HCT116 (cell line): ENCODE data around the gene RPS27A. TPM values are rescaled to one million over a fixed set of nuclear protein-coding genes. Genes with fewer than 3 reads are reported as not detected.

Experiments used
- ATAC-seq: fragments of 200-7000 bp; cut with Tn5 transposase; 2 replicates; pipeline ENCODE4 v1.9.1; 2020; ENCODE audit warnings: mild to moderate bottlenecking, moderate library complexity
- BruUV-seq: library from RNA; stranded (reverse); fragments of 400-500 nt; replicated peaks from 2 replicates; lab custom pipeline; 2021; lab: Mats Ljungman, UMichigan
- CTCF ChIA-PET: fragments of 300-600 bp; sonication (Branson Sonifier 250); formaldehyde crosslinking; loops from one replicate; lab custom pipeline; 2021; ENCODE audit warnings: antibody characterized with exemption; lab: Charles Lee
- POLR2A ChIA-PET: fragments of 300-600, 350-600 bp; sonication (Branson Sonifier 250); formaldehyde crosslinking; loops from one replicate; lab custom pipeline; 2021; ENCODE audit warnings: antibody characterized with exemption; lab: Charles Lee
- RAD21 ChIA-PET, 2 experiments: fragments of 300-600 bp; sonication (Branson Sonifier 250); formaldehyde crosslinking; loops; one replicate each; lab custom pipeline; 2023; ENCODE audit warnings: low total read pairs in 2 of 2; ENCODE audit not compliant: uncharacterized antibody in 2 of 2, unreplicated experiment in 2 of 2, low non-redundant PET in 1 of 2; lab: Charles Lee
- DNase-seq: peaks from one replicate; pipeline ENCODE4 v3.0.0-alpha.2; 2010; ENCODE audit warnings: low read depth, low spot score
- H2AFZ ChIP-seq: fragments of 200-600 bp; shearing (Covaris generic), sonication (generic); 2 replicates; pipeline ENCODE4 v1.6.1; 2017; ENCODE audit warnings: low read depth, mixed run types, mixed read lengths, antibody characterized with exemption, low read length; ENCODE audit not compliant: poor library complexity, severe bottlenecking
- H3K27ac ChIP-seq: 2 replicates; pipeline ENCODE4 v1.5.1; 2012; ENCODE audit warnings: low read depth, low read length
- H3K27me3 ChIP-seq: fragments of 200-600 bp; sonication (generic); 2 replicates; pipeline ENCODE4 v1.6.1; 2016; ENCODE audit warnings: mixed run types, low read length, mixed read lengths; ENCODE audit not compliant: insufficient read depth
- H3K36me3 ChIP-seq, 2 experiments: fragments of 200-500 bp in 1 of 2; fragments of 200-600 bp in 1 of 2; sonication (Bioruptor generic) in 1 of 2; sonication (generic) in 1 of 2; 2 replicates each; pipeline versions ENCODE4 v1.5.1 to v1.6.1; 2014 to 2016; ENCODE audit warnings: low read length in 2 of 2, inconsistent platforms in 1 of 2, mixed read lengths in 1 of 2, mixed run types in 1 of 2; ENCODE audit not compliant: insufficient read depth in 2 of 2, control insufficient read depth in 1 of 2
- H3K4me1 ChIP-seq, 2 experiments: fragments of 200-600 bp in 1 of 2; sonication (generic) in 1 of 2; 2 replicates each; pipeline versions ENCODE4 v1.5.1 to v1.6.1; 2012 to 2017; ENCODE audit warnings: low read length in 2 of 2, inconsistent platforms in 1 of 2, mild to moderate bottlenecking in 1 of 2, mixed read lengths in 1 of 2, mixed run types in 1 of 2, moderate library complexity in 1 of 2; ENCODE audit not compliant: insufficient read depth in 2 of 2, control insufficient read depth in 1 of 2
- H3K4me2 ChIP-seq: fragments of 200-600 bp; sonication (generic); 2 replicates; pipeline ENCODE4 v1.6.1; 2017; ENCODE audit warnings: mixed run types, low read length, mixed read lengths
- H3K4me3 ChIP-seq, 2 experiments: fragments of 200-600 bp in 1 of 2; sonication (generic) in 1 of 2; replicated peaks in 1 of 2; 2 replicates each; pipeline ENCODE4 v1.5.1; 2011 to 2016; ENCODE audit warnings: low read length in 2 of 2, control low read depth in 1 of 2, low read depth in 1 of 2, mild to moderate bottlenecking in 1 of 2, mixed read lengths in 1 of 2, mixed run types in 1 of 2
- H3K79me2 ChIP-seq: fragments of 200-600 bp; sonication (generic); 2 replicates; pipeline ENCODE4 v1.6.1; 2017; ENCODE audit warnings: mild to moderate bottlenecking, mixed run types, low read length, moderate library complexity, mixed read lengths; ENCODE audit not compliant: insufficient read depth
- H3K9ac ChIP-seq: fragments of 200-600 bp; sonication (generic); 2 replicates; pipeline ENCODE4 v1.6.1; 2016; ENCODE audit warnings: low read length, mixed read lengths
- H3K9me2 ChIP-seq: fragments of 200-600 bp; sonication (generic), shearing (Covaris generic); 2 replicates; pipeline ENCODE4 v1.6.1; 2017; ENCODE audit warnings: mixed run types, mild to moderate bottlenecking, moderate library complexity; ENCODE audit not compliant: insufficient read depth
- H3K9me3 ChIP-seq, 2 experiments: fragments of 200-500 bp in 1 of 2; fragments of 200-600 bp in 1 of 2; sonication (Bioruptor generic) in 1 of 2; sonication (generic) in 1 of 2; 2 replicates each; pipeline ENCODE4 v1.6.1; 2014 to 2017; ENCODE audit warnings: low read length in 2 of 2, mixed read lengths in 2 of 2, inconsistent platforms in 1 of 2, low read depth in 1 of 2, mild to moderate bottlenecking in 1 of 2, mixed run types in 1 of 2, moderate library complexity in 1 of 2; ENCODE audit not compliant: control insufficient read depth in 1 of 2, insufficient read depth in 1 of 2
- H4K20me1 ChIP-seq: fragments of 200-600 bp; sonication (generic), shearing (Covaris generic); 2 replicates; pipeline ENCODE4 v1.6.1; 2017; ENCODE audit warnings: mixed run types, mild to moderate bottlenecking, moderate library complexity; ENCODE audit not compliant: insufficient read depth
- CBX3 ChIP-seq: IDR thresholded peaks from 2 replicates; pipeline ENCODE4 v1.6.1; 2012; ENCODE audit warnings: low read depth
- CEBPB ChIP-seq: IDR thresholded peaks from 2 replicates; pipeline ENCODE4 v1.6.1; 2012; ENCODE audit warnings: low read depth
- EGR1 ChIP-seq: IDR thresholded peaks from 2 replicates; pipeline ENCODE4 v1.6.1; 2012; ENCODE audit warnings: low read depth
- FOSL1 ChIP-seq: IDR thresholded peaks from 2 replicates; pipeline ENCODE4 v1.6.1; 2012; ENCODE audit warnings: low read depth
- SIN3A ChIP-seq: IDR thresholded peaks from 2 replicates; pipeline ENCODE4 v1.6.1; 2012; ENCODE audit warnings: low read depth
- intact Hi-C: fragments of 100-400 bp; cut with micrococcal nuclease; formaldehyde crosslinking; loops from 2 replicates; pipeline ENCODE4 v1.10.0; 2022
- total RNA-seq: library from RNA; stranded (reverse); gene quantifications from one replicate; pipeline ENCODE4 v1.2.1, GENCODE V29; 2021; ENCODE audit not compliant: unreplicated experiment
- TF ChIP-seq, protein P1 (sequence below): IDR thresholded peaks from 2 replicates; pipeline ENCODE4 v1.6.1; 2012
- TF ChIP-seq, protein P2 (sequence below): IDR thresholded peaks from 2 replicates; pipeline ENCODE4 v1.6.1; 2012; ENCODE audit warnings: low read depth
- TF ChIP-seq, protein P3 (sequence below): IDR thresholded peaks from 2 replicates; pipeline ENCODE4 v1.6.1; 2012

Gene RPS27A
- total RNA-seq, 1 experiment from 2014 or later = 1,291 TPM

DNA sequence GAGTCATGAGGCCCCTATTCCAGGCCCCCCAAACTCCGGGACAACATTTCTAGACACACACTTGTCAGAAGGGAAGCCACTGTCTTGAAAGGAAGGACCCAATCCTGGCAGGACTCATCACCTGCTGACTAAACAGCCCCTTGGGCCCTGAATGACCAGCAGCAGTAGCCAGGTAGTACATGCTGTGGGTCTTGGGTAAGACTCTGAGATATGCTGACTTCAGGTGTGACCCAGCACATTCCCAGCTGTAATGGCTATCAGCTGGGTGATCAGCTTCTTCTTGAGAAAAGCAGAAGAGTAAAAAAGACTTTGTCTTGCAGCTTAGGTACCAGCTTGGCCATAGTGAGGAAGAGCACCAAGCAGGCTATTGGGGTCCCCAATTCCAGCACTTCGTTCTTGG lies 36.0 kb upstream of the RPS27A start:
- RAD21 ChIA-PET = no interaction called here
- no peaks in the 10 kb centered on the region for H3K9me2 ChIP-seq
- no peaks in the 10 kb centered on the region for H3K9me3 ChIP-seq
- H3K27me3 ChIP-seq = no peaks in the 10 kb centered on the region
- H3K79me2 ChIP-seq = no peaks in the 10 kb centered on the region
- no peaks in the 10 kb centered on the region for H4K20me1 ChIP-seq
- no peak overlapping the region for H2AFZ ChIP-seq
- H3K36me3 ChIP-seq = no peaks in the 10 kb centered on the region
- BruUV-seq = no TSS peak
- DNase-seq (no peak), ATAC-seq (no peak)
- H3K4me1 ChIP-seq = no peaks in the 10 kb centered on the region
- intact Hi-C loops = no loop called here
- H3K4me3 ChIP-seq = no peak overlapping the region
- H3K27ac ChIP-seq = no peak overlapping the region
- CTCF ChIA-PET = no interaction called here
- H3K9ac ChIP-seq = no peak overlapping the region
- TF ChIP-seq CBX3 (no peak), CEBPB (no peak), EGR1 (no peak), SIN3A (no peak), FOSL1 (no peak)
- TF ChIP-seq, protein P1, sequence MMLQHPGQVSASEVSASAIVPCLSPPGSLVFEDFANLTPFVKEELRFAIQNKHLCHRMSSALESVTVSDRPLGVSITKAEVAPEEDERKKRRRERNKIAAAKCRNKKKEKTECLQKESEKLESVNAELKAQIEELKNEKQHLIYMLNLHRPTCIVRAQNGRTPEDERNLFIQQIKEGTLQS = no peak
- POLR2A ChIA-PET = no interaction called here
- H3K4me2 ChIP-seq = no peak overlapping the region

DNA sequence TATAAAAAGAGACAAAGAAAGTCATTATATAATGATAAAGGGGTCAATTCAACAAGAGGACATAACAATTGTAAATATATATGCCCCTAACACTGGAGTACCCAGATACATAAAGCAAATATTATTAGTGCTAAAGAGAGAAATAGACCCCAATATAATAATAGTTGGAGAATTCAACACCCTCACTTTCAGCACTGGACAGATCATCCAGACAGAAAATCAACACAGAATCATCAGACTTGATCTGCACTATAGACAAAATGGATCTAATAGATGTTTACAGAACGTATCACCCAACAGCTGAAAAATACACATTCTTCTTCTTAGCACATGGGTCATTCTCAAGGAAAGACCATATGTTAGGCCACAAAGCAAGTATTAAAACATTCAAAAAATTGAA lies 32.1 kb upstream of the RPS27A start:
- H3K4me1 ChIP-seq = no peaks in the 10 kb centered on the region
- H3K4me2 ChIP-seq = no peak overlapping the region
- H3K79me2 ChIP-seq = no peaks in the 10 kb centered on the region
- no peaks in the 10 kb centered on the region for H3K9me3 ChIP-seq
- no peaks in the 10 kb centered on the region for H3K36me3 ChIP-seq
- no peak overlapping the region for H2AFZ ChIP-seq
- TF ChIP-seq CBX3 = no peak
- TF ChIP-seq FOSL1 = no peak
- TF ChIP-seq, protein P2, sequence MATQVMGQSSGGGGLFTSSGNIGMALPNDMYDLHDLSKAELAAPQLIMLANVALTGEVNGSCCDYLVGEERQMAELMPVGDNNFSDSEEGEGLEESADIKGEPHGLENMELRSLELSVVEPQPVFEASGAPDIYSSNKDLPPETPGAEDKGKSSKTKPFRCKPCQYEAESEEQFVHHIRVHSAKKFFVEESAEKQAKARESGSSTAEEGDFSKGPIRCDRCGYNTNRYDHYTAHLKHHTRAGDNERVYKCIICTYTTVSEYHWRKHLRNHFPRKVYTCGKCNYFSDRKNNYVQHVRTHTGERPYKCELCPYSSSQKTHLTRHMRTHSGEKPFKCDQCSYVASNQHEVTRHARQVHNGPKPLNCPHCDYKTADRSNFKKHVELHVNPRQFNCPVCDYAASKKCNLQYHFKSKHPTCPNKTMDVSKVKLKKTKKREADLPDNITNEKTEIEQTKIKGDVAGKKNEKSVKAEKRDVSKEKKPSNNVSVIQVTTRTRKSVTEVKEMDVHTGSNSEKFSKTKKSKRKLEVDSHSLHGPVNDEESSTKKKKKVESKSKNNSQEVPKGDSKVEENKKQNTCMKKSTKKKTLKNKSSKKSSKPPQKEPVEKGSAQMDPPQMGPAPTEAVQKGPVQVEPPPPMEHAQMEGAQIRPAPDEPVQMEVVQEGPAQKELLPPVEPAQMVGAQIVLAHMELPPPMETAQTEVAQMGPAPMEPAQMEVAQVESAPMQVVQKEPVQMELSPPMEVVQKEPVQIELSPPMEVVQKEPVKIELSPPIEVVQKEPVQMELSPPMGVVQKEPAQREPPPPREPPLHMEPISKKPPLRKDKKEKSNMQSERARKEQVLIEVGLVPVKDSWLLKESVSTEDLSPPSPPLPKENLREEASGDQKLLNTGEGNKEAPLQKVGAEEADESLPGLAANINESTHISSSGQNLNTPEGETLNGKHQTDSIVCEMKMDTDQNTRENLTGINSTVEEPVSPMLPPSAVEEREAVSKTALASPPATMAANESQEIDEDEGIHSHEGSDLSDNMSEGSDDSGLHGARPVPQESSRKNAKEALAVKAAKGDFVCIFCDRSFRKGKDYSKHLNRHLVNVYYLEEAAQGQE = peak; percentile 14; the same call in 1 of the 2 replicates
- TF ChIP-seq, protein P3, sequence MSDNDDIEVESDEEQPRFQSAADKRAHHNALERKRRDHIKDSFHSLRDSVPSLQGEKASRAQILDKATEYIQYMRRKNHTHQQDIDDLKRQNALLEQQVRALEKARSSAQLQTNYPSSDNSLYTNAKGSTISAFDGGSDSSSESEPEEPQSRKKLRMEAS = no peak
- no peaks in the 10 kb centered on the region for H3K27me3 ChIP-seq
- RAD21 ChIA-PET = no interaction called here
- no peak for ATAC-seq
- no peaks in the 10 kb centered on the region for H3K9me2 ChIP-seq
- POLR2A ChIA-PET = no interaction called here
- DNase-seq = no peak
- H3K9ac ChIP-seq = no peak overlapping the region
- intact Hi-C loops = no loop called here
- H4K20me1 ChIP-seq = no peaks in the 10 kb centered on the region
- CTCF ChIA-PET = no interaction called here
- H3K4me3 ChIP-seq = no peak overlapping the region
- H3K27ac ChIP-seq = no peak overlapping the region
- no TSS peak for BruUV-seq
